H1 (cell line): Measurements from ENCODE around the gene PRKCI. TPM values are rescaled to one million over a fixed set of nuclear protein-coding genes. Genes with fewer than 3 reads are reported as not detected.

Source experiments
- CHD7 ChIP-seq: fragments of 300-600 bp; sonication (generic); IDR thresholded peaks from 2 replicates; pipeline ENCODE4 v1.7.1; 2012; ENCODE audit warnings: low read length, moderate library complexity, mild to moderate bottlenecking, inconsistent platforms; ENCODE audit not compliant: insufficient replicate concordance
- JUND ChIP-seq: IDR thresholded peaks from 2 replicates; pipeline ENCODE4 v1.6.1; 2011; ENCODE audit warnings: mild to moderate bottlenecking, improper control_type of control experiment, low read length
- KDM1A ChIP-seq: fragments of 200-600, 300-600 bp; sonication (generic); IDR thresholded peaks from 2 replicates; pipeline ENCODE4 v1.7.1; 2016; ENCODE audit warnings: mild to moderate bottlenecking, low read length, borderline replicate concordance
- NRF1 ChIP-seq: IDR thresholded peaks from 2 replicates; pipeline ENCODE4 v1.6.1; 2011; ENCODE audit warnings: mild to moderate bottlenecking, low read depth, low read length, improper control_type of control experiment
- PHF8 ChIP-seq: fragments of 200-600 bp; sonication (generic); conservative IDR thresholded peaks from 2 replicates; pipeline ENCODE4 v1.7.1; 2012; ENCODE audit warnings: low read depth, mild to moderate bottlenecking, inconsistent platforms, low read length, moderate library complexity
- POLR2AphosphoS5 ChIP-seq: IDR thresholded peaks from 2 replicates; pipeline ENCODE4 v1.6.1; 2011; ENCODE audit warnings: low read depth, low read length
- RAD21 ChIP-seq, 2 experiments: IDR thresholded peaks in 1 of 2; conservative IDR thresholded peaks in 1 of 2; 2 replicates each; pipeline ENCODE4 v1.6.1; 2011; ENCODE audit warnings: low read depth in 2 of 2, low read length in 2 of 2, improper control_type of control experiment in 1 of 2, inconsistent platforms in 1 of 2, mild to moderate bottlenecking in 1 of 2, moderate library complexity in 1 of 2
- SIN3A ChIP-seq, 2 experiments: IDR thresholded peaks in 1 of 2; conservative IDR thresholded peaks in 1 of 2; 2 replicates each; pipeline ENCODE4 v1.6.1; 2011 to 2012; ENCODE audit warnings: low read length in 2 of 2, improper control_type of control experiment in 1 of 2, low read depth in 1 of 2, mild to moderate bottlenecking in 1 of 2
- SIRT6 ChIP-seq: IDR thresholded peaks from one replicate; pipeline ENCODE4 v1.7.1; 2012; ENCODE audit warnings: low read length, inconsistent platforms
- TAF7 ChIP-seq: optimal IDR thresholded peaks from 2 replicates; pipeline ENCODE3; 2011; ENCODE audit warnings: low read depth, mild to moderate bottlenecking, inconsistent platforms, low read length, moderate library complexity, borderline replicate concordance
- TBP ChIP-seq: IDR thresholded peaks from 2 replicates; pipeline ENCODE4 v1.6.1; 2011; ENCODE audit warnings: low read depth, low read length, improper control_type of control experiment
- TCF12 ChIP-seq: IDR thresholded peaks from 2 replicates; pipeline ENCODE4 v1.6.1; 2011; ENCODE audit warnings: low read depth, mild to moderate bottlenecking, low read length
- polyA plus RNA-seq, 7 experiments: library from polyadenylated mRNA; depleted of rRNA in 3 of 7; stranded (reverse) in 5 of 7; unstranded in 2 of 7; fragments of >200 nt in 5 of 7; fragments of 200-250 nt in 2 of 7; gene quantifications; 1 replicate in 5 of 7; 2 replicates in 1 of 7; 4 replicates in 1 of 7; pipeline versions ENCODE4 v1.2.1 to v1.2.3, GENCODE V29; 2011 to 2013; ENCODE audit warnings: missing spikeins in 2 of 7, mixed read lengths in 2 of 7
- total RNA-seq: library from RNA; stranded (reverse); fragmentation: NEBNext Ultra II Directional; extraction: Animal tissue kit (Norgen Biotek cat#: 25700); gene quantifications from 2 replicates; pipeline ENCODE4 v1.2.1, GENCODE V29; 2021

PRKCI gene
- total and polyA plus RNA-seq, 2 of the 8 experiments (the other 6 are each of a cell fraction or from before 2014, with no cell fraction given), result 24.3 to 100.0 TPM

- TF ChIP-seq CHD7 (no peak), TAF7 (no peak), SIRT6 (no peak), PHF8 (no peak), SIN3A (conservative IDR thresholded peaks at IDR 0.05 in 1 of 2, IDR thresholded peaks at IDR 0.05 in 1 of 2; ENCODE audit: low read depth in 1 of 2, low read length in 2 of 2) (no peak), NRF1 (no peak), POLR2AphosphoS5 (no peak), KDM1A (no peak), JUND (no peak), TBP (no peak), RAD21 (IDR thresholded peaks at IDR 0.05 in 1 of 2, conservative IDR thresholded peaks at IDR 0.05 in 1 of 2; ENCODE audit: low read depth in 2 of 2, low read length in 2 of 2) (no peak), TCF12 (no peak)
These were observed 79.2 kb downstream of the PRKCI start (continued) for GRCh38 chr3:170301405-170301804.
